ENCODE data around the gene LARGE1. TPM values are rescaled to one million over a fixed set of nuclear protein-coding genes. Genes with fewer than 3 reads are reported as not detected.

The LARGE1 gene
- total RNA-seq, 1 donor from 2014 or later = 2.4 TPM

GRCh38 chr22:33817512-33818127 is 102.7 kb downstream of the LARGE1 start:
- Histone ChIP-seq H3K27me3 (ENCODE audit: control insufficient read depth, insufficient read depth, low read length) (no peaks in the 10 kb centered on the region), H3K4me3 (ENCODE audit: low read depth, low read length) (no peak overlapping the region), H3K36me3 (ENCODE audit: control insufficient read depth, insufficient read depth, low read length) (no peaks in the 10 kb centered on the region)
- no peak for TF ChIP-seq CTCF (IDR thresholded peaks at IDR 0.05; ENCODE audit: insufficient read depth, low read length, severe bottlenecking)
- DNase-seq (ENCODE audit: low read depth) (no peak), FAIRE-seq (no peak)

GRCh38 chr22:33812360-33812977 is 107.8 kb downstream of the LARGE1 start:
- Histone ChIP-seq H3K36me3 (ENCODE audit: control insufficient read depth, insufficient read depth, low read length) (no peaks in the 10 kb centered on the region), H3K27me3 (ENCODE audit: control insufficient read depth, insufficient read depth, low read length) (no peaks in the 10 kb centered on the region), H3K4me3 (ENCODE audit: low read depth, low read length) (no peak overlapping the region)
- peak; percentile 68 for FAIRE-seq
- no peak for TF ChIP-seq CTCF (IDR thresholded peaks at IDR 0.05; ENCODE audit: insufficient read depth, low read length, severe bottlenecking)
- no peak for DNase-seq (ENCODE audit: low read depth)

GRCh38 chr22:33811686-33812085 is 108.6 kb downstream of the LARGE1 start:
- TF ChIP-seq CTCF (IDR thresholded peaks at IDR 0.05; ENCODE audit: insufficient read depth, low read length, severe bottlenecking) = no peak
- FAIRE-seq (no peak), DNase-seq (ENCODE audit: low read depth) (no peak)
- H3K4me3 ChIP-seq (ENCODE audit: low read depth, low read length) = no peak overlapping the region
- no peaks in the 10 kb centered on the region for H3K27me3 ChIP-seq (ENCODE audit: control insufficient read depth, insufficient read depth, low read length)
- H3K36me3 ChIP-seq (ENCODE audit: control insufficient read depth, insufficient read depth, low read length) = no peaks in the 10 kb centered on the region

GRCh38 chr22:33811208-33811607 is 109.1 kb downstream of the LARGE1 start:
- no peaks in the 10 kb centered on the region for H3K27me3 ChIP-seq (ENCODE audit: control insufficient read depth, insufficient read depth, low read length)
- no peak overlapping the region for H3K4me3 ChIP-seq (ENCODE audit: low read depth, low read length)
- DNase-seq (ENCODE audit: low read depth) = no peak
- TF ChIP-seq CTCF (IDR thresholded peaks at IDR 0.05; ENCODE audit: insufficient read depth, low read length, severe bottlenecking) = no peak
- H3K36me3 ChIP-seq (ENCODE audit: control insufficient read depth, insufficient read depth, low read length) = no peaks in the 10 kb centered on the region
- FAIRE-seq = no peak

GRCh38 chr22:33807470-33807869 is 112.8 kb downstream of the LARGE1 start:
- DNase-seq (ENCODE audit: low read depth) = no peak
- H3K4me3 ChIP-seq (ENCODE audit: low read depth, low read length) = no peak overlapping the region
- no peaks in the 10 kb centered on the region for H3K36me3 ChIP-seq (ENCODE audit: control insufficient read depth, insufficient read depth, low read length)
- no peak for TF ChIP-seq CTCF (IDR thresholded peaks at IDR 0.05; ENCODE audit: insufficient read depth, low read length, severe bottlenecking)
- FAIRE-seq = no peak
- H3K27me3 ChIP-seq (ENCODE audit: control insufficient read depth, insufficient read depth, low read length) = no peaks in the 10 kb centered on the region

- DNase-seq (ENCODE audit: low read depth) = no peak
- no peaks in the 10 kb centered on the region for H3K36me3 ChIP-seq (ENCODE audit: control insufficient read depth, insufficient read depth, low read length)
- TF ChIP-seq CTCF (IDR thresholded peaks at IDR 0.05; ENCODE audit: insufficient read depth, low read length, severe bottlenecking) = no peak
- no peak for FAIRE-seq
- H3K4me3 ChIP-seq (ENCODE audit: low read depth, low read length) = no peak overlapping the region
- no peaks in the 10 kb centered on the region for H3K27me3 ChIP-seq (ENCODE audit: control insufficient read depth, insufficient read depth, low read length)
Measured at GRCh38 chr22:33806191-33806590, 114.1 kb downstream of the LARGE1 start.
